ENCODE data around the gene GNAI3. TPM values are rescaled to one million over a fixed set of nuclear protein-coding genes. Genes with fewer than 3 reads are reported as not detected.

Gene GNAI3
- total RNA-seq, 1 donor from 2014 or later = 4.9 TPM

GRCh38 chr1:109644670-109645069, 96.3 kb downstream of the GNAI3 start:
- no peak overlapping the region for H3K27ac ChIP-seq
- no peaks in the 10 kb centered on the region for H3K27me3 ChIP-seq
- no peak overlapping the region for H3K4me3 ChIP-seq
- peaks cover 22% of the 10 kb centered on the region for H3K4me1 ChIP-seq
- intact Hi-C loops (cut with DNase I) = loop anchor here (5.0 kb wide), 2 partner anchors 97 to 128 kb away; partner anchors contain the start of gene GNAI3
- no peaks in the 10 kb centered on the region for H3K36me3 ChIP-seq
- DNase-seq (ENCODE audit: extremely low spot score in 2 of 2) = no peak
- H3K9me3 ChIP-seq = no peaks in the 10 kb centered on the region
- no peak for TF ChIP-seq POLR2A (IDR thresholded peaks at IDR 0.05)
- TF ChIP-seq POLR2AphosphoS5 (IDR thresholded peaks at IDR 0.05; ENCODE audit: insufficient read depth in 1 of 2, low read depth in 1 of 2) = no peak
- TF ChIP-seq CTCF (IDR thresholded peaks at IDR 0.05) = no peak

- H3K27ac ChIP-seq = peak overlapping the region; percentile 57
- peak overlapping the region; percentile 28 to 40 for H3K4me3 ChIP-seq
- peak in 1 of 2 donors; percentile 78 for DNase-seq (ENCODE audit: extremely low spot score in 2 of 2)
- H3K27me3 ChIP-seq = no peaks in the 10 kb centered on the region
- intact Hi-C loops (cut with DNase I) = no loop called here
- H3K36me3 ChIP-seq = no peaks in the 10 kb centered on the region
- TF ChIP-seq POLR2A (IDR thresholded peaks at IDR 0.05) (no peak), CTCF (IDR thresholded peaks at IDR 0.05) (peak in 2 of 3 experiments; percentile 31 to 55)
- peaks cover under 1% of the 10 kb centered on the region for H3K4me1 ChIP-seq
- no peaks in the 10 kb centered on the region for H3K9me3 ChIP-seq
Observed at GRCh38 chr1:109649491-109649914, 101.1 kb downstream of the GNAI3 start.

GRCh38 chr1:109650609-109651008, 102.2 kb downstream of the GNAI3 start:
- intact Hi-C loops (cut with DNase I) = no loop called here
- no peak for DNase-seq (ENCODE audit: extremely low spot score in 2 of 2)
- Histone ChIP-seq H3K27me3 (no peaks in the 10 kb centered on the region), H3K4me3 (no peak overlapping the region), H3K4me1 (peaks cover 11% of the 10 kb centered on the region), H3K36me3 (no peaks in the 10 kb centered on the region), H3K9me3 (no peaks in the 10 kb centered on the region), H3K27ac (no peak overlapping the region)
- TF ChIP-seq POLR2AphosphoS5 (IDR thresholded peaks at IDR 0.05; ENCODE audit: insufficient read depth in 1 of 2, low read depth in 1 of 2) (no peak), POLR2A (IDR thresholded peaks at IDR 0.05) (no peak), CTCF (IDR thresholded peaks at IDR 0.05) (no peak)

GRCh38 chr1:109652402-109652801, 104.0 kb downstream of the GNAI3 start:
- TF ChIP-seq POLR2AphosphoS5 (IDR thresholded peaks at IDR 0.05; ENCODE audit: insufficient read depth in 1 of 2, low read depth in 1 of 2) = no peak
- TF ChIP-seq POLR2A (IDR thresholded peaks at IDR 0.05) = no peak
- TF ChIP-seq CTCF (IDR thresholded peaks at IDR 0.05) = no peak
- no peak for DNase-seq (ENCODE audit: extremely low spot score in 2 of 2)
- Histone ChIP-seq H3K4me1 (peaks cover 20% of the 10 kb centered on the region), H3K27me3 (no peaks in the 10 kb centered on the region), H3K9me3 (no peaks in the 10 kb centered on the region), H3K36me3 (no peaks in the 10 kb centered on the region), H3K4me3 (no peak overlapping the region), H3K27ac (no peak overlapping the region)
- intact Hi-C loops (cut with DNase I) = no loop called here

GRCh38 chr1:109653306-109653705, 104.9 kb downstream of the GNAI3 start:
- Histone ChIP-seq H3K9me3 (no peaks in the 10 kb centered on the region), H3K27me3 (no peaks in the 10 kb centered on the region), H3K27ac (no peak overlapping the region), H3K36me3 (no peaks in the 10 kb centered on the region), H3K4me3 (no peak overlapping the region), H3K4me1 (peaks cover 20% of the 10 kb centered on the region)
- no peak for TF ChIP-seq CTCF (IDR thresholded peaks at IDR 0.05)
- TF ChIP-seq POLR2A (IDR thresholded peaks at IDR 0.05) = no peak
- no peak for TF ChIP-seq POLR2AphosphoS5 (IDR thresholded peaks at IDR 0.05; ENCODE audit: insufficient read depth in 1 of 2, low read depth in 1 of 2)
- no peak for DNase-seq (ENCODE audit: extremely low spot score in 2 of 2)
- intact Hi-C loops (cut with DNase I) = no loop called here

Measured in vagina (tissue), 2 donors.